Esophagus squamous epithelium (tissue), 4 donors: Measurements from ENCODE around the gene SF3B5.

ENCODE experiments used
- CTCF ChIP-seq, 6 experiments: fragments of 450-650 bp in 4 of 6; fragments of 200-600 bp in 2 of 6; sonication (generic) in 2 of 6; IDR thresholded peaks; one replicate each; pipeline ENCODE4 v1.5.1; 2016 to 2019; ENCODE audit warnings: antibody characterized with exemption in 6 of 6, mild to moderate bottlenecking in 4 of 6, moderate library complexity in 4 of 6
- POLR2A ChIP-seq, 4 donors: fragments of 450-650 bp; IDR thresholded peaks; one replicate each; pipeline ENCODE4 v1.6.1; 2017; ENCODE audit warnings: antibody characterized with exemption in 4 of 4, mild to moderate bottlenecking in 4 of 4, moderate library complexity in 3 of 4

- TF ChIP-seq CTCF (IDR thresholded peaks at IDR 0.05) (peak in 1 of 6 experiments; percentile 11), POLR2A (IDR thresholded peaks at IDR 0.05) (peak in 3 of 4 donors; percentile 80 to 81 (median 81))
Measured at GRCh38 chr6:144095134-144096002, at the start of gene SF3B5.
